Measurements from ENCODE around the gene SLC13A5.

The SLC13A5 gene

GRCh38 chr17:6713130-6713917 lies at the start of gene SLC13A5:
TSS of gene SLC13A5 (minus strand) at chr17:6713369. CDS start at chr17:6713333, 36 bp downstream.
- Histone ChIP-seq H3K9me3 (ENCODE audit: insufficient read depth, low read depth, low read length) (no peaks in the 10 kb centered on the region), H3K27me3 (ENCODE audit: insufficient read depth, low read length, poor library complexity, severe bottlenecking) (no peaks in the 10 kb centered on the region), H3F3A (ENCODE audit: low read depth) (no peaks in the 10 kb centered on the region), H3K4me3 (ENCODE audit: low read length, poor library complexity, severe bottlenecking) (no peak within 1 kb of the TSS), H3K9ac (ENCODE audit: low read depth, low read length, poor library complexity, severe bottlenecking) (no peak within 1 kb of the TSS), H3K79me2 (ENCODE audit: insufficient read depth, low read length) (no peaks in the 10 kb centered on the region), H2AFZ (ENCODE audit: low read length) (no peak within 1 kb of the TSS), H3K4me2 (ENCODE audit: low read depth, low read length, poor library complexity, severe bottlenecking) (no peak within 1 kb of the TSS), H3K36me3 (ENCODE audit: insufficient read depth, low read length) (no peaks in the 10 kb centered on the region), H3K4me1 (ENCODE audit: insufficient read depth, low read length, poor library complexity, severe bottlenecking) (no peaks in the 10 kb centered on the region), H4K20me1 (ENCODE audit: insufficient read depth, low read length, poor library complexity, severe bottlenecking) (no peaks in the 10 kb centered on the region), H3K9me2 (replicated peaks; ENCODE audit: low read depth, low read length) (no peaks in the 10 kb centered on the region)
- TF ChIP-seq EZH2phosphoT487 (IDR thresholded peaks at IDR 0.05; ENCODE audit: borderline replicate concordance), result no peak
- no peak for TF ChIP-seq CTCF (conservative IDR thresholded peaks at IDR 0.05; ENCODE audit: low read length)

GRCh38 chr17:6761779-6762178 lies 48.6 kb upstream of the SLC13A5 start:
- H2AFZ ChIP-seq (ENCODE audit: low read length), result no peak overlapping the region
- no peak overlapping the region for H3K9ac ChIP-seq (ENCODE audit: low read depth, low read length, poor library complexity, severe bottlenecking)
- no peaks in the 10 kb centered on the region for H4K20me1 ChIP-seq (ENCODE audit: insufficient read depth, low read length, poor library complexity, severe bottlenecking)
- no peaks in the 10 kb centered on the region for H3K36me3 ChIP-seq (ENCODE audit: insufficient read depth, low read length)
- no peak for TF ChIP-seq CTCF (conservative IDR thresholded peaks at IDR 0.05; ENCODE audit: low read length)
- TF ChIP-seq EZH2phosphoT487 (IDR thresholded peaks at IDR 0.05; ENCODE audit: borderline replicate concordance), result no peak
- no peaks in the 10 kb centered on the region for H3K79me2 ChIP-seq (ENCODE audit: insufficient read depth, low read length)
- H3K4me3 ChIP-seq (ENCODE audit: low read length, poor library complexity, severe bottlenecking), result no peak overlapping the region
- H3K9me2 ChIP-seq (replicated peaks; ENCODE audit: low read depth, low read length), result no peaks in the 10 kb centered on the region
- no peaks in the 10 kb centered on the region for H3K27me3 ChIP-seq (ENCODE audit: insufficient read depth, low read length, poor library complexity, severe bottlenecking)
- H3F3A ChIP-seq (ENCODE audit: low read depth), result no peaks in the 10 kb centered on the region
- no peaks in the 10 kb centered on the region for H3K4me1 ChIP-seq (ENCODE audit: insufficient read depth, low read length, poor library complexity, severe bottlenecking)
- no peak overlapping the region for H3K4me2 ChIP-seq (ENCODE audit: low read depth, low read length, poor library complexity, severe bottlenecking)
- H3K9me3 ChIP-seq (ENCODE audit: insufficient read depth, low read depth, low read length), result no peaks in the 10 kb centered on the region; the same call in 1 of the 2 replicates

GRCh38 chr17:6757747-6758146 lies 44.6 kb upstream of the SLC13A5 start:
- Histone ChIP-seq H4K20me1 (ENCODE audit: insufficient read depth, low read length, poor library complexity, severe bottlenecking) (no peaks in the 10 kb centered on the region), H3K79me2 (ENCODE audit: insufficient read depth, low read length) (no peaks in the 10 kb centered on the region), H3K4me2 (ENCODE audit: low read depth, low read length, poor library complexity, severe bottlenecking) (no peak overlapping the region), H2AFZ (ENCODE audit: low read length) (no peak overlapping the region), H3K9ac (ENCODE audit: low read depth, low read length, poor library complexity, severe bottlenecking) (no peak overlapping the region), H3K9me2 (replicated peaks; ENCODE audit: low read depth, low read length) (no peaks in the 10 kb centered on the region), H3K9me3 (ENCODE audit: insufficient read depth, low read depth, low read length) (no peaks in the 10 kb centered on the region), H3K4me3 (ENCODE audit: low read length, poor library complexity, severe bottlenecking) (no peak overlapping the region), H3F3A (ENCODE audit: low read depth) (no peaks in the 10 kb centered on the region), H3K4me1 (ENCODE audit: insufficient read depth, low read length, poor library complexity, severe bottlenecking) (no peaks in the 10 kb centered on the region), H3K27me3 (ENCODE audit: insufficient read depth, low read length, poor library complexity, severe bottlenecking) (no peaks in the 10 kb centered on the region), H3K36me3 (ENCODE audit: insufficient read depth, low read length) (no peaks in the 10 kb centered on the region)
- no peak for TF ChIP-seq CTCF (conservative IDR thresholded peaks at IDR 0.05; ENCODE audit: low read length)
- no peak for TF ChIP-seq EZH2phosphoT487 (IDR thresholded peaks at IDR 0.05; ENCODE audit: borderline replicate concordance)
